Measurements from ENCODE around the gene ARHGAP24. TPM values are rescaled to one million over a fixed set of nuclear protein-coding genes. Genes with fewer than 3 reads are reported as not detected.
"Not testable (repeated sequence)": the region's sequence is repeated elsewhere in the genome, so short reads cannot be mapped to it uniquely, and the experiment has no call there.

The ARHGAP24 gene
- total RNA-seq, 1 experiment from 2014 or later = 1.3 TPM

GRCh38 chr4:85833302-85833701 lies 358.4 kb downstream of the ARHGAP24 start:
- DNase-seq (ENCODE audit: extremely low read depth, low read depth) = no peak

DNA sequence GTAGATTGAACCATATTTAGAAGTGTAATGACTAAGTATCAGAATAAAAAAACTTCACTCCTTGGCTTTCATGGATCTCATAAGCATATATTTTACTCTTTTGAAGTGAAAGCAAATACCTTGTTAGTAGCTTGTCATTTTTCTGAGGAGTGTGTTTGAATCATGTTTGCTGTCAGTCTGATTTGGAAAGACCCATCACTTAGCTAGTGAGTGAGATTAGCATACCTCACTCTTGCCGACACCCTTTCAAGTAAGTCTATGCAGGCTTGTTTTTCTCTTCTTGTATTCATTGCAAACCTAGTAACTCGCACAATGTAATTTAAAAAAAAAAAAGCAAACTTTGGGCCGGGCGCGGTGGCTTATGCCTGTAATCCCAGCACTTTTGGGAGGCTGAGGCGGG lies 360.0 kb downstream of the ARHGAP24 start:
- no peak for DNase-seq (ENCODE audit: extremely low read depth, low read depth)

DNA sequence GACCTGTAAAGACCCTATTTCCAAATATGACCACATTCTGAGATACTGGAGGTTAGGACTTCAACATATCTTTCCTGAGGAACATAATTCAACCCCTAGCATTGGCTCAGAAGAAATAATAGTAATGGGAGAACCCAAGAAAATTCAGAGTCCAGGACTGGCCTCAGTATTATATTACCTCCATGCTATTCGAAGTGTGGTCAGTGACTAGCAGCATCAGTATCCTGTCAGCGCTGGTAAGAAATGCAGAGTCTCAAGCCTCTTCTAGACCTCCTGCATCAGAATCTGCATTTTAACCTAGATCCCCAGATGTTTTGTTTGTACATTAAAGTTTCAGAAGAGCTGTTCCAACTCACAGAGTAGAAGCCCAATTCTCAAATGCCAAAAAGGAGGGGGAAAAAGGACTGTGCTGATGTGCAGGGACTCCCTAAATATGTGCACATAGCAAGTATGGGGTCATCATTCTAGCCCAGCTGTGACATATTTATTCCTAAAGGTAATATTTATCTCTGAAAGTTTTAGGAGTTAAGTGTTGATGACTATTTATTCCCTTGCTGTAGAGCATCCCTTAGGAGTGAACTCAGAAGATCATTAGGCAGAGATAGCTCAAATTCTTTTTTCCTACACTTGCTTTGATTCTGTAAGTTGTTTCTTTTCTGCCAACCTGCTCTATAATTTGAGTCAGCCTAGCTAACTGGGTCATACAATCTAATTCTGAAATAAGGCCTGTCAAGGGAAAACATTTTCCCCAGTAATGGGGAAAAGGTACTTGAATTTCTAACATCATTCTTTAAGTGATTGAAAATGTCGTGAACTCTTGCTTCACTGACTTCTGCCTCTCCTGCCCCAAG lies 361.9 kb downstream of the ARHGAP24 start:
- DNase-seq (ENCODE audit: extremely low read depth, low read depth) = no peak

- DNase-seq (ENCODE audit: extremely low read depth, low read depth) = no peak
These were observed 362.4 kb downstream of the ARHGAP24 start for GRCh38 chr4:85837439-85837733.

GRCh38 chr4:85839981-85840451 lies 365.1 kb downstream of the ARHGAP24 start:
- DNase-seq (ENCODE audit: extremely low read depth, low read depth) = not testable (repeated sequence)

DNA sequence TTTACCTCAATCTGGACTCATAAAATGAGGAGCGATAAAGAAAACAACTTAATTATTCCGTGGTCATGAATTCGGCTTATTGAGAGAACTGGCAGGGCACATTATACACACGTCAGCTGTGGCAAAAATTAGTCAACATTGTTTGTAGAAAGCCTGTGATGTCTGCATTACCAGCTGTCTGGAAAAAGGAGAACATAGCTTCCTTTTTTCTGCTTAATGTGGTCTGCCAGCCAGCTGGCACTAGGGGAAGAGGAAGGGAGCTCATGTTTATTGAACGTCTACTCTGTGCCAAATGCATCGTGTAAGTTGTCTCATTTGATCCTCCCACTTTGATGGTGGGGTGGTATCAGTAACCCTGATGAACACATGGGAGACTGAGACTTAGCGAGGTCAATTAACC lies 367.6 kb downstream of the ARHGAP24 start:
- no peak for DNase-seq (ENCODE audit: extremely low read depth, low read depth)

GRCh38 chr4:85853740-85854139 lies 378.8 kb downstream of the ARHGAP24 start:
- DNase-seq (ENCODE audit: extremely low read depth, low read depth) = not testable (repeated sequence)

- no peak for DNase-seq (ENCODE audit: extremely low read depth, low read depth)
These were observed 379.6 kb downstream of the ARHGAP24 start for GRCh38 chr4:85854546-85854945.

- no peak for DNase-seq (ENCODE audit: extremely low read depth, low read depth)
These were observed 385.3 kb downstream of the ARHGAP24 start for GRCh38 chr4:85860066-85860740.

DNA sequence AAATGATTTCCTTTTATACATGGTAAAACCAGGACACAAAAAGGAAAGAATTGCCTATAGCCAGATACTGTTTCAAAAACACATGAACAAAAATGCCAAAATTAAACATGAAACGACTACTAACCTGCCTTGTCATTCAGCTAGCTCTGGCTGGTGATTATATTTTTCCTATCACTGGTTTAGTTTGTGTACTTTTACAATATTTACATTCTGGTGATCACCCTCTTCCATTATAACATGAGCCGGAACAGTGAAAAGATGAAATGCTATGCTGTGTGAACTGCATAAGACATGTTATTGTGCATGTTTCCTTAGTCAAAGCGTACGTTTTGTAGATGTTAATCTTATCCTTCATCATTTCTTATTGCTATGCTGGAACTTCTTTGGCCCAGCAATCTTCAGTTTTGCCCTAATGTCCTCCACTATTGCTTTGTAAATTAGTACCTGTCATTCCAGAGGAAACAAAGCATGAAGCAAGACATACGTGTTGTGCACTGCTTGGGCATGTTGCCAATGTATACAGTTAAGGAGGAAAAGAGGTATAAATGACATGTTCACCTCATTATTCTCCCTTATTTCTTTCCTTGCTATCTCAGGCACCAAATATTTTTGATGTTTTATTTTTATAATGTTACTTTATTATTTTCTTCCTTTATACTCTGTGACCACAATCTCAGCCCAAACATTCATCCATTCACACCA lies 386.3 kb downstream of the ARHGAP24 start:
- DNase-seq (ENCODE audit: extremely low read depth, low read depth) = no peak

DNA sequence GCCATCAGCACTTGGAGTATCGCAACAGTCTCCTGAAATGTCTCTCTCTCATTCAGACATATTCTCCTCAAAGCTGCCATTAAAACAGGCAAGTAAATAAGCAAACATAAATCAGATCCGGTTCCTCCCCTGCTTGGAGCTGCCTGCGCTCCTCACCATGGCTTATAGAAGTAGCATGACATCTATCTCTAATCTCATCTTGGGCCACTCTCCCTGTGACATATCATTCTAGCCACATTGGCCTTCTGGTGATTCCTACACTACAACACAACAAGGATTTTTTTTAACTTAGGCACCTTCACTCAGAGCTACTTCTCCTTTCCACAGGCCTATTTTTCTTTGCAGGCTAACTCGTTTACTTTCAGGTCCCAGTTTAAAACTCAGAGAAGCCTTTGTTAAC lies 387.9 kb downstream of the ARHGAP24 start:
- no peak for DNase-seq (ENCODE audit: extremely low read depth, low read depth)

GRCh38 chr4:85864259-85865205 lies 389.6 kb downstream of the ARHGAP24 start:
- DNase-seq (ENCODE audit: extremely low read depth, low read depth) = no peak

GRCh38 chr4:85865256-85865655 lies 390.3 kb downstream of the ARHGAP24 start:
- DNase-seq (ENCODE audit: extremely low read depth, low read depth) = no peak

- DNase-seq (ENCODE audit: extremely low read depth, low read depth) = no peak
These were observed 391.6 kb downstream of the ARHGAP24 start for GRCh38 chr4:85866508-85866907.

- DNase-seq (ENCODE audit: extremely low read depth, low read depth) = no peak
These were observed 392.3 kb downstream of the ARHGAP24 start for GRCh38 chr4:85867271-85867670.

GRCh38 chr4:85869181-85869580 lies 394.2 kb downstream of the ARHGAP24 start:
- DNase-seq (ENCODE audit: extremely low read depth, low read depth) = no peak

DNA sequence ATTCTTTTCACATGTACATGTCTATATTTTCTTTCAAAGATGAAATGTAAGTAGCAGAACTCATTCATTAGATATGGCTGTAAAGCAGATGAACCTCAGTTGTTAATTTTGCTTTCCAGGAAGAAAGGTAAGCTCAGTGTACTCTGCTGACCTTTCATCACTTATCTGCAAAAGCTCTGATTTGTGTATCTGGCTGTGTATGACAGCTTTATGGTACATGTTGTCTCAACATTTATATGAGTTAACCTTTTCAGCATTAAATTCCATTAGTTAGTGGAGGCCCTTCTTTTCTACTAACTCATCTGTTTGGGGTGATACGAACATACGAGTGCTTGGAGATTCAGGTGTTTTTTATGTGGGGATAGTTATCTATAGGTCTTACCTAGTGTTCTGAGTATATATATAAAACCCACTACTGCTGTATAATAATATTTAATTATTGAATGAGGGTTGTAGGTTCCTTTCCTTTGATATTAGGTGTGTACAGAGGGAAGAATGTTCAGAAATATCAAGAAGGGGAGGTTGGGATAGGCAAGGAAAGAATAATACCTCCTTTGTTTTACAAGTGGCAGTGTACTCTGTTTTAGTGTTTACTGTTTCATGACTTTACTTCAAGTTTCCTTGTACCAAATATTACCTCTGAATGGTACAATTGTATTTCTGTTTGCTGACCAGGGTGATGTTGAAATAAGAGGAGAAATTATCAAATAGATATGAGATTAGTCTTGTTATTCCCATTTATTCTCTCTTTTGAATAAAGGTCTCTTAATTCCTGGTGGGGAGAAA lies 395.5 kb downstream of the ARHGAP24 start:
- DNase-seq (ENCODE audit: extremely low read depth, low read depth) = no peak

GRCh38 chr4:85873566-85873965 lies 398.6 kb downstream of the ARHGAP24 start:
- no peak for DNase-seq (ENCODE audit: extremely low read depth, low read depth)

DNA sequence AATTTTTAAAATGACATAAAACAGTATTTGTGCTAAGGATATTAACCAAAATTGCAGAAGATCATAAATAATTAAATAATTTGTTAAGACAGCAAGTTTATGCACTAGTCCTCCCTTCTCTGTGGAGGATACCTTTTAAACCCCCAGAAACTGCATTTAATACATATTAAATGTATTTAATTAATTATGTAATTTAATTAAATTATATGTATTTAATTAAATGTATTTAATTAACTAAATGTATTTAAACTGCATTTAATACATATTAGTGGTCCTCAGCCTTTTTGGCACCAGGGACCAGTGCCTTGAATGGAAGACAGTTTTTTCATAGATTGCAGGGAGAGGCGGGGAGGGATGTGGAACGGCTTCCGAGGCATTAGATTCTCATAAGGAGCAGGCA lies 404.6 kb downstream of the ARHGAP24 start:
- no peak for DNase-seq (ENCODE audit: extremely low read depth, low read depth)

DNA sequence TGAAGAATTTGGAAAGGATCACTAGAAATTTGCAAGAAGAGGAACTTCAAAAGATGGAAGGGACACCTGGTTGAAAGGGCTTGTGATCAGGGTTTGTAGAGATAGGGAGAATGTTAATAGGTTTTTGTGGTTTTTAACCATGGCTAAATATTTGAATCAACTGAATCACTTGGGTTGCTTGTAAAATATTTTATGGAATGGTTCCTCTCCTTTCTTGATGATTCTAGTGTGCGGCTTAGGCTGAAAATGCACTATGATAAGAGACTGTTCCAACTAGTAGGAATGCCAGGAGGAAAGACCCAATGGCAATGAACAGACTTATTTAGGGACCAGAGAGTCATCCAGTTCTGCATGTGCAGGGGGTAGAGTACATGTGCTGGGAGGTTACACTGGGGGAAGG lies 408.2 kb downstream of the ARHGAP24 start:
- DNase-seq (ENCODE audit: extremely low read depth, low read depth) = no peak
